HEK293 (cell line): ENCODE data around the gene ZFP36.
A peak's percentile ranks its signal among the peaks of the same experiment; 100 is the strongest.

ENCODE experiments used
- CTCF ChIA-PET: fragments of 350-600 bp; formaldehyde crosslinking; extraction: SDS; loops from one replicate; lab custom pipeline; 2021; ENCODE audit warnings: antibody characterized with exemption; lab: Yijun Ruan, JAX
- POLR2A ChIA-PET: fragments of 300-600 bp; formaldehyde crosslinking; extraction: SDS; loops from one replicate; lab custom pipeline; 2020; ENCODE audit warnings: antibody characterized with exemption, inconsistent platforms; lab: Yijun Ruan, JAX
- H3K27ac ChIP-seq: fragments of 200-500 bp; sonication (Bioruptor generic); 2 replicates; pipeline ENCODE4 v1.5.1; 2014; ENCODE audit warnings: low read depth, low read length, control low read depth, inconsistent platforms; ENCODE audit errors: extremely low read depth
- H3K36me3 ChIP-seq, 2 experiments: fragments of 200-500 bp in 1 of 2; sonication (Bioruptor generic) in 1 of 2; 1 replicate in 1 of 2; 2 replicates in 1 of 2; pipeline ENCODE4 v1.5.1; 2014 to 2017; ENCODE audit warnings: inconsistent platforms in 2 of 2, low read length in 2 of 2; ENCODE audit not compliant: control insufficient read depth in 2 of 2, insufficient read depth in 1 of 2
- H3K4me1 ChIP-seq: fragments of 200-500 bp; sonication (Bioruptor generic); 2 replicates; pipeline ENCODE4 v1.5.1; 2014; ENCODE audit warnings: mild to moderate bottlenecking, low read length, inconsistent platforms; ENCODE audit not compliant: control insufficient read depth, insufficient read depth
- H3K4me3 ChIP-seq: 2 replicates; pipeline ENCODE4 v1.5.1; 2011; ENCODE audit warnings: low read depth, mild to moderate bottlenecking, control low read depth, low read length, moderate library complexity
- H3K9me3 ChIP-seq: fragments of 200-500 bp; sonication (Bioruptor generic); 2 replicates; pipeline ENCODE4 v1.5.1; 2014; ENCODE audit warnings: low read depth, low read length, inconsistent platforms; ENCODE audit not compliant: control insufficient read depth, insufficient read depth
- BCL11B ChIP-seq: fragments of 450-650 bp; formaldehyde crosslinking; IDR thresholded peaks from 2 replicates; pipeline ENCODE4 v1.5.1; 2016; ENCODE audit warnings: low read depth, missing biosample characterization, missing genetic modification characterization
- CTCF ChIP-seq: fragments of 450-650 bp; formaldehyde crosslinking; IDR thresholded peaks from 2 replicates; pipeline ENCODE4 v1.5.1; 2016; ENCODE audit warnings: missing biosample characterization, missing genetic modification characterization
- ELK4 ChIP-seq: IDR thresholded peaks from 2 replicates; pipeline ENCODE4 v1.6.1; 2011; ENCODE audit warnings: mild to moderate bottlenecking, low read depth, low read length, borderline replicate concordance
- GLIS2 ChIP-seq: fragments of 450-650 bp; formaldehyde crosslinking; IDR thresholded peaks from 2 replicates; pipeline ENCODE4 v1.5.1; 2016; ENCODE audit warnings: missing biosample characterization, missing genetic modification characterization
- SETDB1 ChIP-seq: IDR thresholded peaks from one replicate; pipeline ENCODE4 v1.6.1; 2017; ENCODE audit warnings: mild to moderate bottlenecking, low read length, moderate library complexity, mixed read lengths; ENCODE audit not compliant: insufficient read length
- TCF7L2 ChIP-seq: IDR thresholded peaks from 2 replicates; pipeline ENCODE4 v1.6.1; 2011; ENCODE audit warnings: low read depth, mild to moderate bottlenecking, inconsistent platforms, low read length, moderate library complexity, borderline replicate concordance
- ZBTB17 ChIP-seq: fragments of 450-650 bp; formaldehyde crosslinking; IDR thresholded peaks from 2 replicates; pipeline ENCODE4 v1.5.1; 2016; ENCODE audit warnings: missing biosample characterization, missing genetic modification characterization
- ZBTB20 ChIP-seq: fragments of 450-650 bp; formaldehyde crosslinking; IDR thresholded peaks from 2 replicates; pipeline ENCODE4 v1.5.1; 2016; ENCODE audit warnings: missing biosample characterization, missing genetic modification characterization
- ZBTB26 ChIP-seq: fragments of 450-650 bp; formaldehyde crosslinking; optimal IDR thresholded peaks from 2 replicates; pipeline ENCODE3; 2016; ENCODE audit warnings: missing biosample characterization, mild to moderate bottlenecking, missing genetic modification characterization
- ZBTB7A ChIP-seq: fragments of 450-650 bp; formaldehyde crosslinking; IDR thresholded peaks from 2 replicates; pipeline ENCODE4 v1.5.1; 2016; ENCODE audit warnings: low read depth, missing biosample characterization, missing genetic modification characterization
- ZFP3 ChIP-seq: fragments of 450-650 bp; formaldehyde crosslinking; IDR thresholded peaks from 2 replicates; pipeline ENCODE4 v1.5.1; 2016; ENCODE audit warnings: low read depth, missing biosample characterization, missing genetic modification characterization
- ZIC2 ChIP-seq: fragments of 450-650 bp; formaldehyde crosslinking; IDR thresholded peaks from 2 replicates; pipeline ENCODE4 v1.5.1; 2016; ENCODE audit warnings: missing biosample characterization, missing genetic modification characterization
- ZNF114 ChIP-seq: fragments of 450-650 bp; formaldehyde crosslinking; IDR thresholded peaks from 2 replicates; pipeline ENCODE4 v1.5.0; 2017; ENCODE audit warnings: missing biosample characterization, missing genetic modification characterization
- ZNF138 ChIP-seq: fragments of 450-650 bp; formaldehyde crosslinking; IDR thresholded peaks from 2 replicates; pipeline ENCODE4 v1.5.1; 2016; ENCODE audit warnings: missing biosample characterization, missing genetic modification characterization, borderline replicate concordance
- ZNF140 ChIP-seq: fragments of 450-650 bp; formaldehyde crosslinking; IDR thresholded peaks from 2 replicates; pipeline ENCODE4 v1.5.1; 2016; ENCODE audit warnings: missing biosample characterization, missing genetic modification characterization
- ZNF184 ChIP-seq: fragments of 450-650 bp; IDR thresholded peaks from 2 replicates; pipeline ENCODE4 v1.5.1; 2018; ENCODE audit warnings: missing biosample characterization, mild to moderate bottlenecking, missing genetic modification characterization
- ZNF214 ChIP-seq: fragments of 450-650 bp; formaldehyde crosslinking; IDR thresholded peaks from 2 replicates; pipeline ENCODE4 v1.5.1; 2017; ENCODE audit warnings: missing biosample characterization, mild to moderate bottlenecking, missing genetic modification characterization, borderline replicate concordance
- ZNF248 ChIP-seq: fragments of 450-650 bp; formaldehyde crosslinking; IDR thresholded peaks from 2 replicates; pipeline ENCODE4 v1.5.1; 2017; ENCODE audit warnings: missing biosample characterization, missing genetic modification characterization
- ZNF292 ChIP-seq: fragments of 450-650 bp; formaldehyde crosslinking; IDR thresholded peaks from 2 replicates; pipeline ENCODE4 v1.5.1; 2016; ENCODE audit warnings: low read depth, missing biosample characterization, missing genetic modification characterization, borderline replicate concordance
- ZNF324 ChIP-seq: fragments of 450-650 bp; formaldehyde crosslinking; IDR thresholded peaks from 2 replicates; pipeline ENCODE4 v1.5.1; 2016; ENCODE audit warnings: missing biosample characterization, missing genetic modification characterization
- ZNF473 ChIP-seq: fragments of 450-650 bp; formaldehyde crosslinking; IDR thresholded peaks from 2 replicates; pipeline ENCODE4 v1.5.1; 2017; ENCODE audit warnings: missing biosample characterization, missing genetic modification characterization
- ZNF513 ChIP-seq: fragments of 450-650 bp; IDR thresholded peaks from 2 replicates; pipeline ENCODE4 v1.5.1; 2018; ENCODE audit warnings: missing biosample characterization, missing genetic modification characterization
- ZNF555 ChIP-seq: fragments of 450-650 bp; formaldehyde crosslinking; conservative IDR thresholded peaks from 2 replicates; pipeline ENCODE4 v1.5.1; 2017; ENCODE audit warnings: missing biosample characterization, mild to moderate bottlenecking, missing genetic modification characterization, inconsistent platforms
- ZNF561 ChIP-seq: fragments of 450-650 bp; IDR thresholded peaks from 2 replicates; pipeline ENCODE4 v1.5.1; 2018; ENCODE audit warnings: missing biosample characterization, missing genetic modification characterization, borderline replicate concordance
- ZNF677 ChIP-seq: fragments of 450-650 bp; IDR thresholded peaks from 2 replicates; pipeline ENCODE4 v1.5.0; 2018; ENCODE audit warnings: missing biosample characterization, mild to moderate bottlenecking, missing genetic modification characterization, moderate library complexity
- ZNF692 ChIP-seq: fragments of 450-650 bp; formaldehyde crosslinking; IDR thresholded peaks from 2 replicates; pipeline ENCODE4 v1.5.1; 2016; ENCODE audit warnings: missing biosample characterization, missing genetic modification characterization
- ZNF707 ChIP-seq: fragments of 450-650 bp; formaldehyde crosslinking; IDR thresholded peaks from 2 replicates; pipeline ENCODE4 v1.5.1; 2016; ENCODE audit warnings: missing biosample characterization, missing genetic modification characterization
- ZNF777 ChIP-seq: fragments of 450-650 bp; formaldehyde crosslinking; IDR thresholded peaks from 2 replicates; pipeline ENCODE4 v1.5.1; 2017; ENCODE audit warnings: missing biosample characterization, missing genetic modification characterization, borderline replicate concordance
- ZNF785 ChIP-seq: fragments of 450-650 bp; formaldehyde crosslinking; IDR thresholded peaks from 2 replicates; pipeline ENCODE4 v1.5.1; 2016; ENCODE audit warnings: missing biosample characterization, missing genetic modification characterization
- ZNF792 ChIP-seq: fragments of 450-650 bp; formaldehyde crosslinking; IDR thresholded peaks from 2 replicates; pipeline ENCODE4 v1.5.1; 2016; ENCODE audit warnings: missing biosample characterization, missing genetic modification characterization

Gene ZFP36

GRCh38 chr19:39390751-39391437 lies 15.8 kb upstream of the ZFP36 start, which contains the start of the genes MED29 and PAF1:
TSS of gene MED29 (plus strand) at chr19:39391378. CDS start at chr19:39391423, 45 bp downstream.
TSS of gene PAF1 (minus strand) at chr19:39391106. CDS start at chr19:39390864, 242 bp downstream.
- peaks cover 60 to 68% of the 10 kb centered on the region in 2 experiments for H3K36me3 ChIP-seq
- peaks cover 17% of the 10 kb centered on the region for H3K4me1 ChIP-seq
- H3K9me3 ChIP-seq = no peaks in the 10 kb centered on the region
- peak within 1 kb of the TSS; percentile 97 for H3K27ac ChIP-seq
- CTCF ChIA-PET = interaction anchor here (0.6 to 2.5 kb wide), 17 partner anchors 11 to 1156 kb away, joined by 3 to 29 read pairs (median 4); partner anchors contain the start of genes PLEKHG2, SAMD4B and SARS2
- POLR2A ChIA-PET = interaction anchor here (0.5 to 5.3 kb wide), 37 partner anchors 8 to 1017 kb away, joined by 3 to 175 read pairs (median 5); partner anchors contain the start of genes EID2, EID2B, GGN and PAK4
- peak within 1 kb of the TSS; percentile 68 for H3K4me3 ChIP-seq
- TF ChIP-seq ZIC2 (tag by site-specific recombination) (peak; percentile 95), ZNF792 (peak; percentile 96; the same call in 1 of the 2 replicates), ZNF555 (tag by site-specific recombination) (no peak), SETDB1 (no peak), CTCF (peak; percentile 100), ZBTB26 (tag by site-specific recombination) (peak; percentile 85), GLIS2 (tag by site-specific recombination) (peak; percentile 97), ZNF138 (tag by site-specific recombination) (no peak), ZNF324 (tag by site-specific recombination) (peak; percentile 99), ZNF677 (tag by site-specific recombination) (no peak), ZNF692 (tag by site-specific recombination) (peak; percentile 93), ZBTB7A (tag by site-specific recombination) (peak; percentile 100), ZNF777 (peak; percentile 96; the same call in 1 of the 2 replicates), BCL11B (tag by site-specific recombination) (peak; percentile 61; the same call in 1 of the 2 replicates), TCF7L2 (no peak), ZNF248 (tag by site-specific recombination) (0 out of 2 replicates have a peak, but pooled peaks have one; percentile 1), ZNF140 (tag by site-specific recombination) (no peak), ZNF184 (tag by site-specific recombination) (no peak), ZNF707 (no peak), ZBTB20 (tag by site-specific recombination) (peak; percentile 90), ZNF114 (tag by site-specific recombination) (no peak), ZNF785 (peak; percentile 95), ZFP3 (no peak), ZNF513 (no peak), ELK4 (no peak), ZNF292 (no peak), ZNF214 (tag by site-specific recombination) (no peak), ZBTB17 (peak; percentile 96), ZNF561 (tag by site-specific recombination) (peak; percentile 100), ZNF473 (tag by site-specific recombination) (no peak)
